HepG2 (cell line): ENCODE results near the gene CCDC148. TPM values are rescaled to one million over a fixed set of nuclear protein-coding genes. Genes with fewer than 3 reads are reported as not detected.

Source experiments
- MEIS1 ChIP-seq: sonication (generic); formaldehyde crosslinking; IDR thresholded peaks from 2 replicates; pipeline ENCODE4 v1.9.0; 2021; ENCODE audit warnings: mild to moderate bottlenecking, missing genetic modification reagents, moderate library complexity, borderline replicate concordance
- MIER3 ChIP-seq: IDR thresholded peaks from 2 replicates; pipeline ENCODE4 v1.6.1; 2016; ENCODE audit warnings: missing compliant biosample characterization, borderline replicate concordance
- NR2F2 ChIP-seq: IDR thresholded peaks from 2 replicates; pipeline ENCODE4 v1.6.1; 2012; ENCODE audit warnings: low read depth, inconsistent platforms, borderline replicate concordance
- SMC3 ChIP-seq: IDR thresholded peaks from 2 replicates; pipeline ENCODE4 v1.6.1; 2011; ENCODE audit warnings: low read length, improper control_type of control experiment
- TBX2 ChIP-seq: sonication (generic); formaldehyde crosslinking; IDR thresholded peaks from 2 replicates; pipeline ENCODE4 v1.5.0; 2020; ENCODE audit warnings: missing genetic modification reagents, mild to moderate bottlenecking, borderline replicate concordance
- ZBTB42 ChIP-seq: sonication (generic); formaldehyde crosslinking; IDR thresholded peaks from 2 replicates; pipeline ENCODE4 v1.5.0; 2020; ENCODE audit warnings: mild to moderate bottlenecking, missing genetic modification reagents
- ZMYM2 ChIP-seq: sonication (generic); formaldehyde crosslinking; IDR thresholded peaks from 2 replicates; pipeline ENCODE4 v1.8.0; 2022; ENCODE audit warnings: mild to moderate bottlenecking, missing genetic modification reagents
- ZNF614 ChIP-seq: IDR thresholded peaks from 2 replicates; pipeline ENCODE4 v1.6.1; 2018; ENCODE audit warnings: missing biosample characterization, missing genetic modification reagents, inconsistent platforms, borderline replicate concordance
- ZNF670 ChIP-seq: sonication (generic); formaldehyde crosslinking; IDR thresholded peaks from 2 replicates; pipeline ENCODE4 v1.8.0; 2022; ENCODE audit warnings: mild to moderate bottlenecking, missing genetic modification reagents, borderline replicate concordance
- ZNF773 ChIP-seq: sonication (generic); formaldehyde crosslinking; IDR thresholded peaks from 2 replicates; pipeline ENCODE4 v1.4.0; 2020; ENCODE audit warnings: missing genetic modification reagents, borderline replicate concordance
- polyA plus RNA-seq, 8 experiments: library from polyadenylated mRNA; depleted of rRNA in 3 of 8; stranded (reverse) in 7 of 8; unstranded in 1 of 8; fragments of >200 nt; fragmentation: Illumina TruSeq in 4 of 8; extraction: Trizol in 4 of 8; gene quantifications; 2 replicates each; pipeline versions ENCODE4 v1.2.1 to v1.2.3, GENCODE V29; 2011 to 2016; ENCODE audit warnings: low read depth in 4 of 8, missing spikeins in 1 of 8, mixed read lengths in 1 of 8; ENCODE audit not compliant: insufficient read depth in 1 of 8
- total RNA-seq, 5 experiments: library from RNA; depleted of rRNA; stranded (reverse); fragments of >200 nt; fragmentation: Illumina TruSeq; extraction: Trizol; gene quantifications; 2 replicates each; pipeline ENCODE4 v1.2.3, GENCODE V29; 2016; ENCODE audit warnings: low read depth in 1 of 5
- TF ChIP-seq, protein P1 (sequence below): sonication (generic); formaldehyde crosslinking; IDR thresholded peaks from 2 replicates; pipeline ENCODE4 v1.8.1; 2022; ENCODE audit warnings: low read depth, mild to moderate bottlenecking, missing genetic modification reagents
- TF ChIP-seq, protein P2 (sequence below): sonication (generic); formaldehyde crosslinking; IDR thresholded peaks from 2 replicates; pipeline ENCODE4 v1.5.0; 2020; ENCODE audit warnings: mild to moderate bottlenecking, missing genetic modification reagents, borderline replicate concordance
- TF ChIP-seq, protein P3 (sequence below), 2 experiments: IDR thresholded peaks; 2 replicates each; pipeline ENCODE4 v1.6.1; 2011 to 2012; ENCODE audit warnings: low read length in 2 of 2, borderline replicate concordance in 1 of 2, low read depth in 1 of 2, mild to moderate bottlenecking in 1 of 2, moderate library complexity in 1 of 2
- TF ChIP-seq, protein P4 (sequence below): sonication (generic); formaldehyde crosslinking; IDR thresholded peaks from 2 replicates; pipeline ENCODE4 v1.4.0; 2020; ENCODE audit warnings: mild to moderate bottlenecking, missing genetic modification reagents, borderline replicate concordance

CCDC148 gene
- total and polyA plus RNA-seq, 2 of the 13 experiments (the other 11 are each of a cell fraction or from before 2014, with no cell fraction given): 0.30 to 0.49 TPM

DNA sequence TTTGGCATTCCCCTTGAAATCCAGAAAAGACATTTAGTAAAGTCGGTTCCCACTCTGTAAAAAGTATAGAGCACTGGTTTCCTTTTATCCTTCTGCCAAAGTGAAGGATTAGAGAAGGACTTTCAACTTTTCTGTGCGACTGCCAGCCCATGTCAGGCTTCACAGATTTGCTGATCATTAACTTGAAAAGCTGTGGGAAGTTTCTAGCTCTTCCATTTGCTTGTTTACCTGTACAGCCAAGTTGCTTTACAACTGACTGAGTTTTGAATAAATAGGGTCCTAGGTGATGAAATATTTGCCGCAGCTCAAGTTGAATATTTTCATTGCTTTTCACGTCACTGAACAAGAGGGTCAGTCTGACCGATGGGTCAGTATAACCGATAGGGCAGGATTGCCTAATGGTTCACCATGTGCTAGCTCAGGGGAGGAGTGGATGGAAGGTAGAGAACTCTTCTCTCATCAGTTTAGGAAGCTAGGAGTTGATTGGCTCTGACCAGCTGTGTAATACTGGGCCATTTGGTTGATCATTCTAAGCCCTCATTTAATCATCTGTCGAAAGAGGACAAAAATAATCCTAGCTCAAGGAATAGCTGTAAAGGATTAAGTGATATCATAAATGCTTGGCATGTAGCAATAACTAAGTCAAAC is 324.5 kb downstream of the CCDC148 start (continued):
- TF ChIP-seq, protein P1, sequence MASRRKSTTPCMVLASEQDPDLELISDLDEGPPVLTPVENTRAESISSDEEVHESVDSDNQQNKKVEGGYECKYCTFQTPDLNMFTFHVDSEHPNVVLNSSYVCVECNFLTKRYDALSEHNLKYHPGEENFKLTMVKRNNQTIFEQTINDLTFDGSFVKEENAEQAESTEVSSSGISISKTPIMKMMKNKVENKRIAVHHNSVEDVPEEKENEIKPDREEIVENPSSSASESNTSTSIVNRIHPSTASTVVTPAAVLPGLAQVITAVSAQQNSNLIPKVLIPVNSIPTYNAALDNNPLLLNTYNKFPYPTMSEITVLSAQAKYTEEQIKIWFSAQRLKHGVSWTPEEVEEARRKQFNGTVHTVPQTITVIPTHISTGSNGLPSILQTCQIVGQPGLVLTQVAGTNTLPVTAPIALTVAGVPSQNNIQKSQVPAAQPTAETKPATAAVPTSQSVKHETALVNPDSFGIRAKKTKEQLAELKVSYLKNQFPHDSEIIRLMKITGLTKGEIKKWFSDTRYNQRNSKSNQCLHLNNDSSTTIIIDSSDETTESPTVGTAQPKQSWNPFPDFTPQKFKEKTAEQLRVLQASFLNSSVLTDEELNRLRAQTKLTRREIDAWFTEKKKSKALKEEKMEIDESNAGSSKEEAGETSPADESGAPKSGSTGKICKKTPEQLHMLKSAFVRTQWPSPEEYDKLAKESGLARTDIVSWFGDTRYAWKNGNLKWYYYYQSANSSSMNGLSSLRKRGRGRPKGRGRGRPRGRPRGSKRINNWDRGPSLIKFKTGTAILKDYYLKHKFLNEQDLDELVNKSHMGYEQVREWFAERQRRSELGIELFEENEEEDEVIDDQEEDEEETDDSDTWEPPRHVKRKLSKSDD (CRISPR knock-in tag): peak; percentile 76
- TF ChIP-seq ZMYM2 (0 out of 2 replicates have a peak, but pooled peaks have one; percentile 62), ZNF670 (CRISPR knock-in tag) (peak; percentile 74; the same call in 1 of the 2 replicates), ZNF773 (no peak), ZBTB42 (CRISPR knock-in tag) (no peak), ZNF614 (CRISPR knock-in tag) (peak; percentile 91), TBX2 (CRISPR knock-in tag) (peak; percentile 79; the same call in 1 of the 2 replicates), MIER3 (CRISPR knock-in tag) (0 out of 2 replicates have a peak, but pooled peaks have one; percentile 47), SMC3 (peak; percentile 31; the same call in 1 of the 2 replicates), MEIS1 (CRISPR knock-in tag) (peak; percentile 56; the same call in 1 of the 2 replicates), NR2F2 (peak; percentile 41)
- TF ChIP-seq, protein P2, sequence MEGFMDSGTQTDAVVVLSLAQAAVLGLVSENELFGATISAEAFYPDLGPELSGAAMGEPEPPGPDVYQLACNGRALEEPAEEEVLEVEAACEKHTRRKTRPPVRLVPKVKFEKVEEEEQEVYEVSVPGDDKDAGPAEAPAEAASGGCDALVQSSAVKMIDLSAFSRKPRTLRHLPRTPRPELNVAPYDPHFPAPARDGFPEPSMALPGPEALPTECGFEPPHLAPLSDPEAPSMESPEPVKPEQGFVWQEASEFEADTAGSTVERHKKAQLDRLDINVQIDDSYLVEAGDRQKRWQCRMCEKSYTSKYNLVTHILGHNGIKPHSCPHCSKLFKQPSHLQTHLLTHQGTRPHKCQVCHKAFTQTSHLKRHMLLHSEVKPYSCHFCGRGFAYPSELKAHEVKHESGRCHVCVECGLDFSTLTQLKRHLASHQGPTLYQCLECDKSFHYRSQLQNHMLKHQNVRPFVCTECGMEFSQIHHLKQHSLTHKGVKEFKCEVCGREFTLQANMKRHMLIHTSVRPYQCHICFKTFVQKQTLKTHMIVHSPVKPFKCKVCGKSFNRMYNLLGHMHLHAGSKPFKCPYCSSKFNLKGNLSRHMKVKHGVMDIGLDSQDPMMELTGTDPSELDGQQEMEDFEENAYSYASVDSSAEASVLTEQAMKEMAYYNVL (CRISPR knock-in tag): peak; percentile 83
- TF ChIP-seq, protein P3, sequence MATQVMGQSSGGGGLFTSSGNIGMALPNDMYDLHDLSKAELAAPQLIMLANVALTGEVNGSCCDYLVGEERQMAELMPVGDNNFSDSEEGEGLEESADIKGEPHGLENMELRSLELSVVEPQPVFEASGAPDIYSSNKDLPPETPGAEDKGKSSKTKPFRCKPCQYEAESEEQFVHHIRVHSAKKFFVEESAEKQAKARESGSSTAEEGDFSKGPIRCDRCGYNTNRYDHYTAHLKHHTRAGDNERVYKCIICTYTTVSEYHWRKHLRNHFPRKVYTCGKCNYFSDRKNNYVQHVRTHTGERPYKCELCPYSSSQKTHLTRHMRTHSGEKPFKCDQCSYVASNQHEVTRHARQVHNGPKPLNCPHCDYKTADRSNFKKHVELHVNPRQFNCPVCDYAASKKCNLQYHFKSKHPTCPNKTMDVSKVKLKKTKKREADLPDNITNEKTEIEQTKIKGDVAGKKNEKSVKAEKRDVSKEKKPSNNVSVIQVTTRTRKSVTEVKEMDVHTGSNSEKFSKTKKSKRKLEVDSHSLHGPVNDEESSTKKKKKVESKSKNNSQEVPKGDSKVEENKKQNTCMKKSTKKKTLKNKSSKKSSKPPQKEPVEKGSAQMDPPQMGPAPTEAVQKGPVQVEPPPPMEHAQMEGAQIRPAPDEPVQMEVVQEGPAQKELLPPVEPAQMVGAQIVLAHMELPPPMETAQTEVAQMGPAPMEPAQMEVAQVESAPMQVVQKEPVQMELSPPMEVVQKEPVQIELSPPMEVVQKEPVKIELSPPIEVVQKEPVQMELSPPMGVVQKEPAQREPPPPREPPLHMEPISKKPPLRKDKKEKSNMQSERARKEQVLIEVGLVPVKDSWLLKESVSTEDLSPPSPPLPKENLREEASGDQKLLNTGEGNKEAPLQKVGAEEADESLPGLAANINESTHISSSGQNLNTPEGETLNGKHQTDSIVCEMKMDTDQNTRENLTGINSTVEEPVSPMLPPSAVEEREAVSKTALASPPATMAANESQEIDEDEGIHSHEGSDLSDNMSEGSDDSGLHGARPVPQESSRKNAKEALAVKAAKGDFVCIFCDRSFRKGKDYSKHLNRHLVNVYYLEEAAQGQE (IDR thresholded peaks at IDR 0.05; ENCODE audit: borderline replicate concordance in 1 of 2, low read depth in 1 of 2, low read length in 2 of 2): peak in 1 of 2 experiments; percentile 37; a peak in 1 of 4 replicates
- TF ChIP-seq, protein P4, sequence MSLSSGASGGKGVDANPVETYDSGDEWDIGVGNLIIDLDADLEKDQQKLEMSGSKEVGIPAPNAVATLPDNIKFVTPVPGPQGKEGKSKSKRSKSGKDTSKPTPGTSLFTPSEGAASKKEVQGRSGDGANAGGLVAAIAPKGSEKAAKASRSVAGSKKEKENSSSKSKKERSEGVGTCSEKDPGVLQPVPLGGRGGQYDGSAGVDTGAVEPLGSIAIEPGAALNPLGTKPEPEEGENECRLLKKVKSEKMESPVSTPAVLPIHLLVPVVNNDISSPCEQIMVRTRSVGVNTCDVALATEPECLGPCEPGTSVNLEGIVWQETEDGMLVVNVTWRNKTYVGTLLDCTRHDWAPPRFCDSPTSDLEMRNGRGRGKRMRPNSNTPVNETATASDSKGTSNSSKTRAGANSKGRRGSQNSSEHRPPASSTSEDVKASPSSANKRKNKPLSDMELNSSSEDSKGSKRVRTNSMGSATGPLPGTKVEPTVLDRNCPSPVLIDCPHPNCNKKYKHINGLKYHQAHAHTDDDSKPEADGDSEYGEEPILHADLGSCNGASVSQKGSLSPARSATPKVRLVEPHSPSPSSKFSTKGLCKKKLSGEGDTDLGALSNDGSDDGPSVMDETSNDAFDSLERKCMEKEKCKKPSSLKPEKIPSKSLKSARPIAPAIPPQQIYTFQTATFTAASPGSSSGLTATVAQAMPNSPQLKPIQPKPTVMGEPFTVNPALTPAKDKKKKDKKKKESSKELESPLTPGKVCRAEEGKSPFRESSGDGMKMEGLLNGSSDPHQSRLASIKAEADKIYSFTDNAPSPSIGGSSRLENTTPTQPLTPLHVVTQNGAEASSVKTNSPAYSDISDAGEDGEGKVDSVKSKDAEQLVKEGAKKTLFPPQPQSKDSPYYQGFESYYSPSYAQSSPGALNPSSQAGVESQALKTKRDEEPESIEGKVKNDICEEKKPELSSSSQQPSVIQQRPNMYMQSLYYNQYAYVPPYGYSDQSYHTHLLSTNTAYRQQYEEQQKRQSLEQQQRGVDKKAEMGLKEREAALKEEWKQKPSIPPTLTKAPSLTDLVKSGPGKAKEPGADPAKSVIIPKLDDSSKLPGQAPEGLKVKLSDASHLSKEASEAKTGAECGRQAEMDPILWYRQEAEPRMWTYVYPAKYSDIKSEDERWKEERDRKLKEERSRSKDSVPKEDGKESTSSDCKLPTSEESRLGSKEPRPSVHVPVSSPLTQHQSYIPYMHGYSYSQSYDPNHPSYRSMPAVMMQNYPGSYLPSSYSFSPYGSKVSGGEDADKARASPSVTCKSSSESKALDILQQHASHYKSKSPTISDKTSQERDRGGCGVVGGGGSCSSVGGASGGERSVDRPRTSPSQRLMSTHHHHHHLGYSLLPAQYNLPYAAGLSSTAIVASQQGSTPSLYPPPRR (CRISPR knock-in tag): peak; percentile 88
